Neural cell (in vitro differentiated cells): ENCODE results near the gene TRPM7. TPM values are rescaled to one million over a fixed set of nuclear protein-coding genes. Genes with fewer than 3 reads are reported as not detected.

Source experiments
- H2AFZ ChIP-seq: fragments of 200-600, 300-800 bp; sonication (generic), shearing (Covaris generic); 2 replicates; pipeline ENCODE4 v1.6.0; 2014; ENCODE audit warnings: low read depth, mild to moderate bottlenecking, antibody characterized with exemption, low read length, moderate library complexity
- H3F3A ChIP-seq: fragments of 200-600 bp; shearing (Covaris generic); 2 replicates; pipeline ENCODE4 v1.6.1; 2016; ENCODE audit warnings: mild to moderate bottlenecking, moderate library complexity, mixed read lengths, antibody characterized with exemption, low read length; ENCODE audit not compliant: insufficient read depth, poor library complexity, severe bottlenecking
- H3K27ac ChIP-seq: fragments of 200-600, 300-800 bp; sonication (generic), shearing (Covaris generic); 2 replicates; pipeline ENCODE4 v1.5.1; 2014; ENCODE audit warnings: mild to moderate bottlenecking, low read length, moderate library complexity
- H3K27me3 ChIP-seq: fragments of 300-800, 200-600 bp; sonication (generic), shearing (Covaris generic); 2 replicates; pipeline ENCODE4 v1.6.0; 2014; ENCODE audit warnings: mild to moderate bottlenecking, low read depth, low read length, moderate library complexity; ENCODE audit not compliant: insufficient read depth
- H3K36me3 ChIP-seq: fragments of 300-800, 200-600 bp; sonication (generic), shearing (Covaris generic); 2 replicates; pipeline ENCODE4 v1.5.1; 2014; ENCODE audit warnings: mild to moderate bottlenecking, antibody characterized with exemption, low read length, moderate library complexity; ENCODE audit not compliant: insufficient read depth
- H3K4me2 ChIP-seq: fragments of 300-800, 200-600 bp; sonication (generic), shearing (Covaris generic); 2 replicates; pipeline ENCODE4 v1.6.0; 2014; ENCODE audit warnings: mild to moderate bottlenecking, low read length
- H3K4me3 ChIP-seq: fragments of 300-800, 200-600 bp; sonication (generic), shearing (Covaris generic); 2 replicates; pipeline ENCODE4 v1.5.1; 2014; ENCODE audit warnings: mild to moderate bottlenecking, low read length, moderate library complexity
- H3K79me2 ChIP-seq: fragments of 200-600 bp; shearing (Covaris generic); replicated peaks from 2 replicates; pipeline ENCODE4 v1.6.0; 2014; ENCODE audit warnings: mild to moderate bottlenecking, low read length, moderate library complexity; ENCODE audit not compliant: insufficient read depth
- H3K9ac ChIP-seq: fragments of 300-800, 200-600 bp; sonication (generic), shearing (Covaris generic); 2 replicates; pipeline ENCODE4 v1.6.1; 2016; ENCODE audit warnings: mild to moderate bottlenecking, low read length, mixed read lengths
- H3K9me2 ChIP-seq: fragments of 200-600 bp; shearing (Covaris generic); 2 replicates; pipeline ENCODE4 v1.6.1; 2016; ENCODE audit warnings: mild to moderate bottlenecking, low read length, mixed read lengths; ENCODE audit not compliant: insufficient read depth
- H3K9me3 ChIP-seq: fragments of 200-600, 300-800 bp; sonication (generic), shearing (Covaris generic); 2 replicates; pipeline ENCODE4 v1.6.1; 2016; ENCODE audit warnings: mild to moderate bottlenecking, mixed run types, low read length, moderate library complexity, mixed read lengths
- H4K20me1 ChIP-seq: fragments of 200-600 bp; shearing (Covaris generic); 2 replicates; pipeline ENCODE4 v1.6.1; 2016; ENCODE audit warnings: mild to moderate bottlenecking, mixed run types; ENCODE audit not compliant: insufficient read depth
- EP300 ChIP-seq: fragments of 450-650 bp; conservative IDR thresholded peaks from 2 replicates; pipeline ENCODE4 v1.6.1; 2014; ENCODE audit warnings: antibody characterized with exemption, mild to moderate bottlenecking, moderate library complexity; ENCODE audit not compliant: poor library complexity, severe bottlenecking
- EZH2 ChIP-seq: fragments of 200-600, 300-800 bp; shearing (Covaris generic), sonication (generic); IDR thresholded peaks from 2 replicates; pipeline ENCODE4 v1.6.1; 2014; ENCODE audit warnings: antibody characterized with exemption, low read length, borderline replicate concordance, mild to moderate bottlenecking; ENCODE audit not compliant: insufficient read depth, poor library complexity, severe bottlenecking
- MXI1 ChIP-seq: fragments of 450-650 bp; conservative IDR thresholded peaks from 2 replicates; pipeline ENCODE4 v1.6.1; 2014; ENCODE audit warnings: antibody characterized with exemption, mild to moderate bottlenecking; ENCODE audit not compliant: poor library complexity, severe bottlenecking
- POLR2AphosphoS5 ChIP-seq: IDR thresholded peaks from 2 replicates; pipeline ENCODE4 v1.6.1; 2012
- RAD21 ChIP-seq: fragments of 450-650 bp; conservative IDR thresholded peaks from 2 replicates; pipeline ENCODE4 v1.6.1; 2014; ENCODE audit warnings: antibody characterized with exemption, mild to moderate bottlenecking, moderate library complexity
- SMC3 ChIP-seq: fragments of 450-650 bp; conservative IDR thresholded peaks from 2 replicates; pipeline ENCODE4 v1.6.1; 2014; ENCODE audit warnings: antibody characterized with exemption, mild to moderate bottlenecking, moderate library complexity; ENCODE audit not compliant: poor library complexity
- TAF1 ChIP-seq: IDR thresholded peaks from 2 replicates; pipeline ENCODE4 v1.6.1; 2012; ENCODE audit warnings: low read depth
- polyA plus RNA-seq: library from polyadenylated mRNA; depleted of rRNA; stranded (reverse); fragments of >200 nt; gene quantifications from 2 replicates; pipeline ENCODE4 v1.2.3, GENCODE V29; 2014
- TF ChIP-seq, protein P1 (sequence below): fragments of 450-650 bp; IDR thresholded peaks from 2 replicates; pipeline ENCODE4 v1.5.1; 2014; ENCODE audit warnings: antibody characterized with exemption, mild to moderate bottlenecking, moderate library complexity; ENCODE audit not compliant: poor library complexity, severe bottlenecking
- TF ChIP-seq, protein P2 (sequence below): IDR thresholded peaks from 2 replicates; pipeline ENCODE4 v1.6.1; 2012; ENCODE audit warnings: borderline replicate concordance

The TRPM7 gene
- polyA plus RNA-seq, 1 donor from 2014 or later: 30.7 TPM

DNA sequence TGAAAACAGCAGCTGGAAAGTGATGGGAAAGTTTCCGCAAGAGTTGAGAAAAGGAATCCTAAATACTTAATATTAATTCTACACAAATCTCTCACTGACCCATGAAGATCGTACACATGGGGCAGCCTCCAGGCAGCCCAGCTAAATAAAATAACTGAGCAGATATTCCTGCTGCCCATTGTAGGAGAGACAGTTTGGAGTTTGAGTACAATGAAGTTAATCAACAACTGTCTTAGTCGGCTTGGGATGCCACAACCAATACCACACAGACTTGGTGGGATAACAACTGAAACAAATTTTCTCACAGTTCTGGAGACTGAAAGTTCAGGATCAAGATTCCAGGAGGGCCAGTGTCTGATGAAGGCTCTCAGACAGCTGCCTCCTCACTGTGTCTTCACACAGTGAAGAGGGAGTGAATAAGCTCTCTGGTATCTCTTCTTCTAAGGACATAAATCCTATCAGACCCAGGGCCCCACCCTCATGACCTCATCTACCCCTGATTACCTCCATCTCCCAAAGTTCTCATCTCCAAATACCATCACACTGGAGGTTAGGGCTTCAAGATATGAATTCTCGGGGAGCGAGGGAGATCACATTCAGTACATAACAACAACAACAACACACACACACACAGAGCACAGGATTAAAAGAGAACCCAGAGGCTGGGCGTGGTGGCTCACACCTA lies 9.7 kb downstream of the TRPM7 start:
- no peak overlapping the region for H2AFZ ChIP-seq
- no peaks in the 10 kb centered on the region for H3K36me3 ChIP-seq
- H3K4me2 ChIP-seq: no peak overlapping the region
- no peaks in the 10 kb centered on the region for H4K20me1 ChIP-seq
- H3K9ac ChIP-seq: no peak overlapping the region
- H3K9me3 ChIP-seq: no peaks in the 10 kb centered on the region
- H3F3A ChIP-seq: no peaks in the 10 kb centered on the region
- H3K27ac ChIP-seq: no peak overlapping the region
- H3K4me3 ChIP-seq: no peak overlapping the region
- no peaks in the 10 kb centered on the region for H3K27me3 ChIP-seq
- TF ChIP-seq EZH2 (no peak), RAD21 (no peak), EP300 (no peak), POLR2AphosphoS5 (no peak), TAF1 (no peak), MXI1 (no peak), SMC3 (no peak)
- TF ChIP-seq, protein P1, sequence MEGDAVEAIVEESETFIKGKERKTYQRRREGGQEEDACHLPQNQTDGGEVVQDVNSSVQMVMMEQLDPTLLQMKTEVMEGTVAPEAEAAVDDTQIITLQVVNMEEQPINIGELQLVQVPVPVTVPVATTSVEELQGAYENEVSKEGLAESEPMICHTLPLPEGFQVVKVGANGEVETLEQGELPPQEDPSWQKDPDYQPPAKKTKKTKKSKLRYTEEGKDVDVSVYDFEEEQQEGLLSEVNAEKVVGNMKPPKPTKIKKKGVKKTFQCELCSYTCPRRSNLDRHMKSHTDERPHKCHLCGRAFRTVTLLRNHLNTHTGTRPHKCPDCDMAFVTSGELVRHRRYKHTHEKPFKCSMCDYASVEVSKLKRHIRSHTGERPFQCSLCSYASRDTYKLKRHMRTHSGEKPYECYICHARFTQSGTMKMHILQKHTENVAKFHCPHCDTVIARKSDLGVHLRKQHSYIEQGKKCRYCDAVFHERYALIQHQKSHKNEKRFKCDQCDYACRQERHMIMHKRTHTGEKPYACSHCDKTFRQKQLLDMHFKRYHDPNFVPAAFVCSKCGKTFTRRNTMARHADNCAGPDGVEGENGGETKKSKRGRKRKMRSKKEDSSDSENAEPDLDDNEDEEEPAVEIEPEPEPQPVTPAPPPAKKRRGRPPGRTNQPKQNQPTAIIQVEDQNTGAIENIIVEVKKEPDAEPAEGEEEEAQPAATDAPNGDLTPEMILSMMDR: no peak
- TF ChIP-seq, protein P2, sequence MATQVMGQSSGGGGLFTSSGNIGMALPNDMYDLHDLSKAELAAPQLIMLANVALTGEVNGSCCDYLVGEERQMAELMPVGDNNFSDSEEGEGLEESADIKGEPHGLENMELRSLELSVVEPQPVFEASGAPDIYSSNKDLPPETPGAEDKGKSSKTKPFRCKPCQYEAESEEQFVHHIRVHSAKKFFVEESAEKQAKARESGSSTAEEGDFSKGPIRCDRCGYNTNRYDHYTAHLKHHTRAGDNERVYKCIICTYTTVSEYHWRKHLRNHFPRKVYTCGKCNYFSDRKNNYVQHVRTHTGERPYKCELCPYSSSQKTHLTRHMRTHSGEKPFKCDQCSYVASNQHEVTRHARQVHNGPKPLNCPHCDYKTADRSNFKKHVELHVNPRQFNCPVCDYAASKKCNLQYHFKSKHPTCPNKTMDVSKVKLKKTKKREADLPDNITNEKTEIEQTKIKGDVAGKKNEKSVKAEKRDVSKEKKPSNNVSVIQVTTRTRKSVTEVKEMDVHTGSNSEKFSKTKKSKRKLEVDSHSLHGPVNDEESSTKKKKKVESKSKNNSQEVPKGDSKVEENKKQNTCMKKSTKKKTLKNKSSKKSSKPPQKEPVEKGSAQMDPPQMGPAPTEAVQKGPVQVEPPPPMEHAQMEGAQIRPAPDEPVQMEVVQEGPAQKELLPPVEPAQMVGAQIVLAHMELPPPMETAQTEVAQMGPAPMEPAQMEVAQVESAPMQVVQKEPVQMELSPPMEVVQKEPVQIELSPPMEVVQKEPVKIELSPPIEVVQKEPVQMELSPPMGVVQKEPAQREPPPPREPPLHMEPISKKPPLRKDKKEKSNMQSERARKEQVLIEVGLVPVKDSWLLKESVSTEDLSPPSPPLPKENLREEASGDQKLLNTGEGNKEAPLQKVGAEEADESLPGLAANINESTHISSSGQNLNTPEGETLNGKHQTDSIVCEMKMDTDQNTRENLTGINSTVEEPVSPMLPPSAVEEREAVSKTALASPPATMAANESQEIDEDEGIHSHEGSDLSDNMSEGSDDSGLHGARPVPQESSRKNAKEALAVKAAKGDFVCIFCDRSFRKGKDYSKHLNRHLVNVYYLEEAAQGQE: no peak
- H3K79me2 ChIP-seq: peaks cover 31% of the 10 kb centered on the region
- H3K9me2 ChIP-seq: no peaks in the 10 kb centered on the region

DNA sequence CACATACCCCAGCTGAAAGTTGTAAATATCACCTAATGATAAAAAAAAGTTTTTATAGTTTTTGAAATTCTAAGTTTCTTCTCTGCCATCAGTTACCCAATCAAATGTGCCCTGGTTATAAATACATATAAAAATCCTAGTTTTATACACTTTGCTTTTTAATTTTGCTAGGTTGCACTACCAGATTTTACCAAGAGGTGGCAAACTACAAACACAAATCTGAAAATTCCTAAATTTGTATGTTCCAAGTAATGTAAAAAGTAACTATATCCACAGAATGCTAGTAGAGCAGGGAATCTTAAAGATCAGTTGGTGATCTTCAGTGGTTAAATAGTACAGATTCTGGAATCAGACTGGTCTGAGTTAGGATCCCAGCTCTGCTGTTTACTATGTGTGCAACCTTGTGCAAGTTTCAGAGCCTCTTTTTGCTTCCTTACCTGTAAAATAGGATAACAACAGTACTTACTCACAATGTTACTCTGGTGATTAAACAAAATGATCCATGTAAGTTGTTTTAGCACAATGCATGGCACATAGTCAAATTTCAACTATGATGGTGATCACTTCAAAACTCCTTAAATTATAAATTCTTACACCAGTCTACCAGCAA lies 11.0 kb downstream of the TRPM7 start:
- Histone ChIP-seq H3F3A (no peaks in the 10 kb centered on the region), H3K9me2 (no peaks in the 10 kb centered on the region), H3K9ac (no peak overlapping the region), H2AFZ (no peak overlapping the region), H3K36me3 (no peaks in the 10 kb centered on the region), H3K4me2 (no peak overlapping the region), H3K4me3 (no peak overlapping the region), H3K79me2 (peaks cover 23% of the 10 kb centered on the region), H3K27ac (no peak overlapping the region), H3K27me3 (no peaks in the 10 kb centered on the region), H4K20me1 (no peaks in the 10 kb centered on the region), H3K9me3 (no peaks in the 10 kb centered on the region)
- TF ChIP-seq SMC3: peak; percentile 88
- no peak for TF ChIP-seq EP300
- no peak for TF ChIP-seq TAF1
- no peak for TF ChIP-seq EZH2
- peak; percentile 77 for TF ChIP-seq RAD21
- TF ChIP-seq, protein P2: no peak
- TF ChIP-seq, protein P1: peak; percentile 82
- TF ChIP-seq POLR2AphosphoS5: no peak
